Measurements from ENCODE around the gene SLC9A4. TPM values are rescaled to one million over a fixed set of nuclear protein-coding genes. Genes with fewer than 3 reads are reported as not detected.

Gene SLC9A4
- polyA plus RNA-seq, 1 donor from 2014 or later: 0.15 TPM

- Histone ChIP-seq H3F3A (ENCODE audit: insufficient read depth, low read length, poor library complexity, severe bottlenecking) (no peaks in the 10 kb centered on the region), H3K27ac (ENCODE audit: low read length) (no peak overlapping the region), H3K36me3 (ENCODE audit: insufficient read depth, low read length) (no peaks in the 10 kb centered on the region), H3K9ac (ENCODE audit: low read length) (no peak overlapping the region), H3K9me3 (ENCODE audit: low read length) (no peaks in the 10 kb centered on the region), H3K4me2 (ENCODE audit: low read length) (no peak overlapping the region), H3K79me2 (replicated peaks; ENCODE audit: insufficient read depth, low read length) (no peaks in the 10 kb centered on the region), H3K4me3 (ENCODE audit: low read length) (no peak overlapping the region), H3K9me2 (ENCODE audit: insufficient read depth, low read length) (no peaks in the 10 kb centered on the region), H3K27me3 (ENCODE audit: insufficient read depth, low read depth, low read length) (no peaks in the 10 kb centered on the region), H2AFZ (ENCODE audit: low read depth, low read length) (no peak overlapping the region), H4K20me1 (ENCODE audit: insufficient read depth) (no peaks in the 10 kb centered on the region)
- TF ChIP-seq, protein P1, sequence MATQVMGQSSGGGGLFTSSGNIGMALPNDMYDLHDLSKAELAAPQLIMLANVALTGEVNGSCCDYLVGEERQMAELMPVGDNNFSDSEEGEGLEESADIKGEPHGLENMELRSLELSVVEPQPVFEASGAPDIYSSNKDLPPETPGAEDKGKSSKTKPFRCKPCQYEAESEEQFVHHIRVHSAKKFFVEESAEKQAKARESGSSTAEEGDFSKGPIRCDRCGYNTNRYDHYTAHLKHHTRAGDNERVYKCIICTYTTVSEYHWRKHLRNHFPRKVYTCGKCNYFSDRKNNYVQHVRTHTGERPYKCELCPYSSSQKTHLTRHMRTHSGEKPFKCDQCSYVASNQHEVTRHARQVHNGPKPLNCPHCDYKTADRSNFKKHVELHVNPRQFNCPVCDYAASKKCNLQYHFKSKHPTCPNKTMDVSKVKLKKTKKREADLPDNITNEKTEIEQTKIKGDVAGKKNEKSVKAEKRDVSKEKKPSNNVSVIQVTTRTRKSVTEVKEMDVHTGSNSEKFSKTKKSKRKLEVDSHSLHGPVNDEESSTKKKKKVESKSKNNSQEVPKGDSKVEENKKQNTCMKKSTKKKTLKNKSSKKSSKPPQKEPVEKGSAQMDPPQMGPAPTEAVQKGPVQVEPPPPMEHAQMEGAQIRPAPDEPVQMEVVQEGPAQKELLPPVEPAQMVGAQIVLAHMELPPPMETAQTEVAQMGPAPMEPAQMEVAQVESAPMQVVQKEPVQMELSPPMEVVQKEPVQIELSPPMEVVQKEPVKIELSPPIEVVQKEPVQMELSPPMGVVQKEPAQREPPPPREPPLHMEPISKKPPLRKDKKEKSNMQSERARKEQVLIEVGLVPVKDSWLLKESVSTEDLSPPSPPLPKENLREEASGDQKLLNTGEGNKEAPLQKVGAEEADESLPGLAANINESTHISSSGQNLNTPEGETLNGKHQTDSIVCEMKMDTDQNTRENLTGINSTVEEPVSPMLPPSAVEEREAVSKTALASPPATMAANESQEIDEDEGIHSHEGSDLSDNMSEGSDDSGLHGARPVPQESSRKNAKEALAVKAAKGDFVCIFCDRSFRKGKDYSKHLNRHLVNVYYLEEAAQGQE (IDR thresholded peaks at IDR 0.05; ENCODE audit: borderline replicate concordance): no peak
- TF ChIP-seq RAD21 (conservative IDR thresholded peaks at IDR 0.05) (no peak), EZH2 (IDR thresholded peaks at IDR 0.05; ENCODE audit: borderline replicate concordance, insufficient read depth, low read length, poor library complexity, severe bottlenecking) (no peak), POLR2AphosphoS5 (IDR thresholded peaks at IDR 0.05) (no peak), MXI1 (conservative IDR thresholded peaks at IDR 0.05; ENCODE audit: poor library complexity, severe bottlenecking) (no peak), EP300 (conservative IDR thresholded peaks at IDR 0.05; ENCODE audit: poor library complexity, severe bottlenecking) (no peak), CTCF (IDR thresholded peaks at IDR 0.05; ENCODE audit: poor library complexity, severe bottlenecking) (no peak), TAF1 (IDR thresholded peaks at IDR 0.05; ENCODE audit: low read depth) (no peak), SMC3 (conservative IDR thresholded peaks at IDR 0.05; ENCODE audit: poor library complexity) (no peak)
Measured at GRCh38 chr2:102446936-102447335, 26.1 kb upstream of the SLC9A4 start.

GRCh38 chr2:102449370-102449974, 23.6 kb upstream of the SLC9A4 start:
- Histone ChIP-seq H4K20me1 (ENCODE audit: insufficient read depth) (no peaks in the 10 kb centered on the region), H3K9me2 (ENCODE audit: insufficient read depth, low read length) (no peaks in the 10 kb centered on the region), H3K4me3 (ENCODE audit: low read length) (no peak overlapping the region), H3K9ac (ENCODE audit: low read length) (no peak overlapping the region), H3K9me3 (ENCODE audit: low read length) (no peaks in the 10 kb centered on the region), H3K27me3 (ENCODE audit: insufficient read depth, low read depth, low read length) (no peaks in the 10 kb centered on the region), H3K27ac (ENCODE audit: low read length) (no peak overlapping the region), H3K79me2 (replicated peaks; ENCODE audit: insufficient read depth, low read length) (no peaks in the 10 kb centered on the region), H3F3A (ENCODE audit: insufficient read depth, low read length, poor library complexity, severe bottlenecking) (no peaks in the 10 kb centered on the region), H3K36me3 (ENCODE audit: insufficient read depth, low read length) (no peaks in the 10 kb centered on the region), H3K4me2 (ENCODE audit: low read length) (no peak overlapping the region), H2AFZ (ENCODE audit: low read depth, low read length) (no peak overlapping the region)
- TF ChIP-seq SMC3 (conservative IDR thresholded peaks at IDR 0.05; ENCODE audit: poor library complexity) (peak; percentile 77), POLR2AphosphoS5 (IDR thresholded peaks at IDR 0.05) (no peak), EZH2 (IDR thresholded peaks at IDR 0.05; ENCODE audit: borderline replicate concordance, insufficient read depth, low read length, poor library complexity, severe bottlenecking) (no peak), MXI1 (conservative IDR thresholded peaks at IDR 0.05; ENCODE audit: poor library complexity, severe bottlenecking) (no peak), RAD21 (conservative IDR thresholded peaks at IDR 0.05) (peak; percentile 85), CTCF (IDR thresholded peaks at IDR 0.05; ENCODE audit: poor library complexity, severe bottlenecking) (peak; percentile 82), TAF1 (IDR thresholded peaks at IDR 0.05; ENCODE audit: low read depth) (no peak)
- TF ChIP-seq, protein P1 (IDR thresholded peaks at IDR 0.05; ENCODE audit: borderline replicate concordance): no peak
